ENCODE data around the gene RASGRP2.

Gene RASGRP2

GRCh38 chr11:64694026-64694755, 49.8 kb downstream of the RASGRP2 start:
- DNase-seq: no peak

- DNase-seq: no peak
Measured at GRCh38 chr11:64692764-64693331, 51.1 kb downstream of the RASGRP2 start.

- no peak for DNase-seq
Measured at GRCh38 chr11:64691543-64691942, 52.4 kb downstream of the RASGRP2 start.

GRCh38 chr11:64690235-64690634, 53.7 kb downstream of the RASGRP2 start:
- DNase-seq: no peak

GRCh38 chr11:64688534-64688982, 55.4 kb downstream of the RASGRP2 start:
- DNase-seq: peak; percentile 87

- no peak for DNase-seq
Measured at GRCh38 chr11:64687643-64688533, 56.1 kb downstream of the RASGRP2 start.

- DNase-seq: no peak
Measured at GRCh38 chr11:64687204-64687603, 56.7 kb downstream of the RASGRP2 start.

GRCh38 chr11:64686466-64687170, 57.3 kb downstream of the RASGRP2 start:
- no peak for DNase-seq

GRCh38 chr11:64685536-64685935, 58.4 kb downstream of the RASGRP2 start:
- no peak for DNase-seq

- no peak for DNase-seq
Measured at GRCh38 chr11:64684357-64684756, 59.6 kb downstream of the RASGRP2 start.

GRCh38 chr11:64681171-64681570, 62.8 kb downstream of the RASGRP2 start:
- DNase-seq: no peak

- no peak for DNase-seq
Measured at GRCh38 chr11:64679846-64680245, 64.1 kb downstream of the RASGRP2 start.

- no peak for DNase-seq
Measured at GRCh38 chr11:64677441-64678023, 66.4 kb downstream of the RASGRP2 start.

Measured in fibroblast of skin of scalp (primary cell).